ENCODE measurements around the gene CADM1. TPM values are rescaled to one million over a fixed set of nuclear protein-coding genes. Genes with fewer than 3 reads are reported as not detected.

The CADM1 gene
- total RNA-seq, 1 experiment from 2014 or later: 1.1 TPM

DNA sequence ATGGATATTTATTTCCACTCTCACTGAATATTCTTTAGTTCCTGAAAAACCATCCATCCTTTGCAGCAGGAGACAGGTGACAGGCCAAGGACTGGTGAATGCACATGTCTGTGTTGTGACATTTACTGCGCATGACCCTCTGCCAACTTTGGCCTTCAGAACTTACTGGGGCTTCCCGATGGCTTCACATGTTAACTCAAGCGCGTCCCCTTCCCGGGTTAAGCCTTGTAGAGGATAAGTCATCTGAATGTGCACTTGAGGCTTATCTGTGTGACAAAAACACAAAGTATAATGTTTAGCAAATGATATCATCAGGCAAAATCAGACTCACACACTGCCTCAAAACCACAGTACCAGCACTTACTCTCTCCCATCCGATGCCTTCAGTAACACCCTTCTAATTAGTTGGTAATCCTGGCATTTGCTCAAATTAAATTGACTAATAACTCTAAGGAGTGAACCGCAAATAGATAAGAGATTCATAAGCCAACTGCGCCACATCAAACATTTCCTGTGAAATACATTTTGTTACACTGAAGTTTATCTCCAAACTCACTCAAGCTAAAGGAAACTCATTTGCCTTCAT, 286.4 kb downstream of the CADM1 start:
- DNase-seq: no peak
- CTCF ChIA-PET: no interaction called here
- no peak for ATAC-seq
- Histone ChIP-seq H3K4me1 (ENCODE audit: insufficient read depth, low read length) (no peaks in the 10 kb centered on the region), H3K27me3 (ENCODE audit: low read length) (no peaks in the 10 kb centered on the region), H3F3A (ENCODE audit: low read length, unreplicated experiment) (no peaks in the 10 kb centered on the region), H3K4me3 (ENCODE audit: low read length) (no peak overlapping the region), H4K20me1 (ENCODE audit: low read length) (no peaks in the 10 kb centered on the region), H3K36me3 (ENCODE audit: low read depth, low read length) (no peaks in the 10 kb centered on the region), H2AFZ (ENCODE audit: low read length) (no peak overlapping the region), H3K9ac (ENCODE audit: low read length) (no peak overlapping the region), H3K4me2 (ENCODE audit: low read length) (no peak overlapping the region), H3K9me3 (ENCODE audit: low read length) (peaks cover 4% of the 10 kb centered on the region; the same call in 1 of the 2 replicates), H3K27ac (ENCODE audit: low read length) (no peak overlapping the region), H3K79me2 (ENCODE audit: low read length) (no peaks in the 10 kb centered on the region), H3K9me2 (replicated peaks; ENCODE audit: low read length) (no peaks in the 10 kb centered on the region)
- POLR2A ChIA-PET (ENCODE audit: unreplicated experiment): no interaction called here
- intact Hi-C loops (cut with micrococcal nuclease): no loop called here
- TF ChIP-seq EZH2 (IDR thresholded peaks at IDR 0.05; ENCODE audit: low read length, unreplicated experiment) (no peak), EZH2phosphoT487 (IDR thresholded peaks at IDR 0.05; ENCODE audit: borderline replicate concordance, low read length) (no peak)
- TF ChIP-seq, protein P1, sequence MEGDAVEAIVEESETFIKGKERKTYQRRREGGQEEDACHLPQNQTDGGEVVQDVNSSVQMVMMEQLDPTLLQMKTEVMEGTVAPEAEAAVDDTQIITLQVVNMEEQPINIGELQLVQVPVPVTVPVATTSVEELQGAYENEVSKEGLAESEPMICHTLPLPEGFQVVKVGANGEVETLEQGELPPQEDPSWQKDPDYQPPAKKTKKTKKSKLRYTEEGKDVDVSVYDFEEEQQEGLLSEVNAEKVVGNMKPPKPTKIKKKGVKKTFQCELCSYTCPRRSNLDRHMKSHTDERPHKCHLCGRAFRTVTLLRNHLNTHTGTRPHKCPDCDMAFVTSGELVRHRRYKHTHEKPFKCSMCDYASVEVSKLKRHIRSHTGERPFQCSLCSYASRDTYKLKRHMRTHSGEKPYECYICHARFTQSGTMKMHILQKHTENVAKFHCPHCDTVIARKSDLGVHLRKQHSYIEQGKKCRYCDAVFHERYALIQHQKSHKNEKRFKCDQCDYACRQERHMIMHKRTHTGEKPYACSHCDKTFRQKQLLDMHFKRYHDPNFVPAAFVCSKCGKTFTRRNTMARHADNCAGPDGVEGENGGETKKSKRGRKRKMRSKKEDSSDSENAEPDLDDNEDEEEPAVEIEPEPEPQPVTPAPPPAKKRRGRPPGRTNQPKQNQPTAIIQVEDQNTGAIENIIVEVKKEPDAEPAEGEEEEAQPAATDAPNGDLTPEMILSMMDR (conservative IDR thresholded peaks at IDR 0.05; ENCODE audit: low read depth, low read length): no peak
- BruUV-seq (replicated peaks): no TSS peak

GRCh38 chr11:115215694-115216617, 288.3 kb downstream of the CADM1 start:
- DNase-seq (no peak), ATAC-seq (no peak)
- Histone ChIP-seq H3K4me1 (ENCODE audit: insufficient read depth, low read length) (no peaks in the 10 kb centered on the region), H2AFZ (ENCODE audit: low read length) (no peak overlapping the region), H3K79me2 (ENCODE audit: low read length) (no peaks in the 10 kb centered on the region), H3K9ac (ENCODE audit: low read length) (no peak overlapping the region), H3K27ac (ENCODE audit: low read length) (no peak overlapping the region), H3K9me3 (ENCODE audit: low read length) (peaks cover 4% of the 10 kb centered on the region; the same call in 1 of the 2 replicates), H3K36me3 (ENCODE audit: low read depth, low read length) (no peaks in the 10 kb centered on the region), H3K27me3 (ENCODE audit: low read length) (no peaks in the 10 kb centered on the region), H3F3A (ENCODE audit: low read length, unreplicated experiment) (no peaks in the 10 kb centered on the region), H3K4me2 (ENCODE audit: low read length) (no peak overlapping the region), H4K20me1 (ENCODE audit: low read length) (no peaks in the 10 kb centered on the region), H3K9me2 (replicated peaks; ENCODE audit: low read length) (no peaks in the 10 kb centered on the region), H3K4me3 (ENCODE audit: low read length) (no peak overlapping the region)
- ChIA-PET POLR2A (ENCODE audit: unreplicated experiment) (no interaction called here), CTCF (no interaction called here)
- BruUV-seq (replicated peaks): no TSS peak
- TF ChIP-seq, protein P1 (conservative IDR thresholded peaks at IDR 0.05; ENCODE audit: low read depth, low read length): 0 out of 2 replicates have a peak, but pooled peaks have one; percentile 16
- no peak for TF ChIP-seq EZH2 (IDR thresholded peaks at IDR 0.05; ENCODE audit: low read length, unreplicated experiment)
- intact Hi-C loops (cut with micrococcal nuclease): no loop called here
